HG03469 (cell line): ENCODE measurements around the gene ADCK1.

Source experiments
- ATAC-seq: cut with Tn5 transposase; IDR thresholded peaks from one replicate; pipeline ENCODE4 v1.9.1; 2021; ENCODE audit warnings: mild to moderate bottlenecking, moderate library complexity, moderate number of reproducible peaks; ENCODE audit not compliant: unreplicated experiment

The ADCK1 gene

DNA sequence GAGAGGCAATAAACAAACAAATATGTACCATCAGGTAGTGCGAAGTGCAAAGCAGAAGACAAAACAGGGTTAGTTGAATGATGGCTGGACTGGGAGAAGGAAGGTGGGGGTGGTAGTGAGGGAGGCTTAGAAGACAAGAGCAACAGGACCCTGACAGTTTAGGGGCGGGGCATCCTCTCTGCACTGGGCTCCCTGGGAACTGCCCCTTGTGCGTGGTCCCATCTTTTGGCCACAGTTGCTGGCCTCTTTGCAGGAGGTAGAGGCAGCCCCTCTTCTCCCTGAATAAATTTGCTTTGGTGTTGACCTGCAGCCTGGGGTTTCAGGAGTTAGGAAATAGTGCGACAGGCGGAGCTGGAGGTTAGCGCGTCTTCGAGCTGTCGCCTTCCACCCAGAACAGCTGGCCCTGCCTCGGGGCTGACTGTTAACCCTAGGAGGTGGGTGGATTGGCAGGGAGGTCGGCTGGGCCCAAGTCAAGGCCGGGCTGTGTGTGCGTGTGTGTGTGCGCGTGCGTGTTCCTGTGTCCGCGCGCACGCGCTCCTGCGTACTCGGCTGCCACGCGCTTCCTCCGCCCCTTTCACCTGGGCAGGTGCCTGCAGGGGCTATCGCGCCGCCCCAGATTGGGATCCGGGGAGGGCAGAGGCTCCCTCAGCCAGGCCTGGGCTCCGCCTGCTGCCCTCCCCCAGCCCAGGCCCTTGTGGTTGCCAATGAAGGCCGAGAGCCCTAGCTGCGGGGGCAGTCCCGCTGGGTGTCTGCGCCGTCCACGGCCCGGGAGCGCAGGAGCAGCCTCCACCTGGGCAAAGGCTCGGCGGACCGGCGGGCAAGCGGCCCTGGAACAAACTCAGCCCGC lies 180.8 kb downstream of the ADCK1 start:
- ATAC-seq, result no peak
